Mucosa of descending colon (tissue), 3 donors: ENCODE data around the gene PDE9A. TPM values are rescaled to one million over a fixed set of nuclear protein-coding genes. Genes with fewer than 3 reads are reported as not detected.
"Not testable (repeated sequence)": the region's sequence is repeated elsewhere in the genome, so short reads cannot be mapped to it uniquely, and the experiment has no call there.

Experiments
- ATAC-seq: fragments of 200-7000 bp; cut with Tn5 transposase; one replicate; pipeline ENCODE4 v1.9.1; 2020; ENCODE audit warnings: mild to moderate bottlenecking, moderate library complexity
- DNase-seq, 3 donors: peaks; one replicate each; pipeline ENCODE4 v3.0.0-alpha.2; 2020
- H3K36me3 ChIP-seq: fragments of 200-600 bp; one replicate; pipeline ENCODE4 v1.8.0; 2021; ENCODE audit warnings: low read depth, mild to moderate bottlenecking
- H3K4me1 ChIP-seq: fragments of 200-600 bp; one replicate; pipeline ENCODE4 v1.8.0; 2021; ENCODE audit warnings: low read depth, mild to moderate bottlenecking
- H3K4me3 ChIP-seq: fragments of 200-600 bp; one replicate; pipeline ENCODE4 v1.8.0; 2021; ENCODE audit warnings: mild to moderate bottlenecking
- H3K9me3 ChIP-seq: fragments of 200-600 bp; one replicate; pipeline ENCODE4 v1.8.0; 2021; ENCODE audit warnings: mild to moderate bottlenecking
- CTCF ChIP-seq: fragments of 200-600 bp; IDR thresholded peaks from one replicate; pipeline ENCODE4 v1.8.0; 2022; ENCODE audit warnings: antibody characterized with exemption, mild to moderate bottlenecking
- intact Hi-C, 2 donors: fragments of 100-400 bp; cut with DNase I in 1 of 2; cut with micrococcal nuclease in 1 of 2; formaldehyde crosslinking; loops; one replicate each; pipeline versions ENCODE4 v1.11.0 to v1.11.1; 2022; cut with DNase I, micrococcal nuclease
- total RNA-seq, 3 donors: library from RNA; stranded (reverse); fragmentation: NEBNext Ultra II Directional in 2 of 3; extraction: Animal tissue kit (Norgen Biotek cat#: 25700) in 2 of 3; gene quantifications; one replicate each; pipeline versions ENCODE4 v1.2.1 to v1.2.4, GENCODE V29; 2021 to 2023
- donor health status: DM: no; HTN: no; CAD: no; lungs with moderate emphysema.
- donor health status: DM: no; HTN: no; CAD: no.
- donor health status: DM: no; HTN: yes; CAD: no.

PDE9A gene
- total RNA-seq, 3 donors from 2014 or later, result 98.4 to 200 (median 167) TPM

DNA sequence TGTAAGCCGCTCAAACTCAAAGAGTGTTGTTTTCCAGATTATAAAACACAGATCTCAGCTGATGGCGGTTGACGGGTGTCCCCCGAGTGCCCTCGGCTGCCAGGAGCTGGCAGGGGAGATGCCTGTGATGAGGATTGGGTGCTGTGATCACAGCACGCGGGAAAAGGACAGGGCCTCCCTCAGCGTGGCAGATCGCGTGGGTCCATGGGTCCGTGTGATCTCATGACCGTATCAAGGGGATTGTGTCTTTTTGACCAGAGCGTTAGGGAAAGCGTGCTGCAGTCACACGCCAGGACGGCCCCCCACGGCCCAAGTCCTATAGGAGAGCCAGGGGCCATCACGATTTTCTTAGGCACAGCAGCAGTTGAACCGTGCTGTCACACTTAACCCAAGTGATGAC, 51.9 kb downstream of the PDE9A start:
- H3K4me1 ChIP-seq, result no peaks in the 10 kb centered on the region
- no peaks in the 10 kb centered on the region for H3K9me3 ChIP-seq
- H3K36me3 ChIP-seq, result no peaks in the 10 kb centered on the region
- H3K4me3 ChIP-seq, result no peak overlapping the region
- TF ChIP-seq CTCF, result no peak
- intact Hi-C loops, result no loop called here
- ATAC-seq (no peak), DNase-seq (no peak)

DNA sequence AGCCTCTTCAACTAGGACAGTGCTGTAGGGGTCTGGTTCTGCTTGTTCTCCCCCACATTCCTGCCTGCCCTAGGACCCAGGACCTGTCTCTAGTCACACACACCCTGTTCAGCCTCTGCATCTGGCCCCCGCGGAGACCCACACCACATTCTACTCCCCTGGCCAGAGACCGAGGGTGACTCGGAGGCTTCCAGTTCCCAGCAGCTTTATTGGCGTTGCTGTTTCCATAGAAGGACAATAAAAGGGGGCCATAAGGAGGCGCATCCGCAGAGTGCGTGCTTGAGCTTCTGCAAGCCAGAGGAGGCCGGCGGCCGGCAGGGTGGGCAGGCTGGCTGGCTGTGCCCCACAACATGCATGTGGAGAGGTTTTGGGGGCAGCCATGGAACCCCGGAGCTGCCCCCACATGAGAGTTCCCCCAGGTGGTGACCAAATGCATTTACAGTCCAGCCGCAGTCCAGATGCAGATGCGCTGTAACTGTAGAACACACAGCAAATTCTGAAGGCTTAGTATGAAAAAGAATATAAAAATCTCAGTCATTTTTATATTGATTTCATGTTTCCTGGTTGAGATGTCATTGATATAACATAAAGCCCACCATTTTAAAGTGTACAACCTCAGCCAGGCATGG, 52.4 kb downstream of the PDE9A start:
- TF ChIP-seq CTCF, result no peak

GRCh38 chr21:42706765-42707164, 53.3 kb downstream of the PDE9A start:
- H3K4me3 ChIP-seq, result no peak overlapping the region
- DNase-seq, result no peak
- H3K4me1 ChIP-seq, result no peaks in the 10 kb centered on the region
- intact Hi-C loops, result no loop called here
- no peak for TF ChIP-seq CTCF
- no peaks in the 10 kb centered on the region for H3K9me3 ChIP-seq
- ATAC-seq, result no peak
- H3K36me3 ChIP-seq, result no peaks in the 10 kb centered on the region

More for the DNA sequence above, 52.4 kb downstream of the PDE9A start:
- intact Hi-C loops, result no loop called here
- no peaks in the 10 kb centered on the region for H3K36me3 ChIP-seq
- no peak for DNase-seq
- H3K4me1 ChIP-seq, result no peaks in the 10 kb centered on the region
- H3K4me3 ChIP-seq, result no peak overlapping the region
- H3K9me3 ChIP-seq, result no peaks in the 10 kb centered on the region
- no peak for ATAC-seq

GRCh38 chr21:42707207-42707830, 53.9 kb downstream of the PDE9A start:
- intact Hi-C loops, result no loop called here
- no peak for DNase-seq
- TF ChIP-seq CTCF, result no peak
- Histone ChIP-seq H3K4me3 (no peak overlapping the region), H3K36me3 (no peaks in the 10 kb centered on the region), H3K9me3 (no peaks in the 10 kb centered on the region), H3K4me1 (no peaks in the 10 kb centered on the region)
- no peak for ATAC-seq

DNA sequence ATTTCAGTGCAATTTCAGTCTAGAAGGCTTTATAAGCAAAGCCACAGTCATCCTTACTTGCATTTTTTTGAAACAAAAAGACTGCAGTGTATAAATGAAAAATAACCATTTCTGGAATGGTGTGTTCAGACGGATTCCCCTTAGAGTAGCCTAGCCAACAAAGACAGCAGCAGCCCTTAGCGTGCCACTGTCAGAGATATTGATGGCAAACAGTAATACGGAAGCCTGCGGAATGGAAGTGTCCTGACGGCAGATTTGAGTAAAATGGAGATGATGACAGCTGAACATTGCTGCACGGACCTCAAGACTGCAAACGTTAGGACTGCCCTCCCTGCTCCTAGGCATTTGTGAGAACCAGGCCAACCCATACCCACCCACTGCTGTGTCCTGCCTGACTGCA, 54.7 kb downstream of the PDE9A start:
- H3K4me3 ChIP-seq, result no peak overlapping the region
- H3K9me3 ChIP-seq, result no peaks in the 10 kb centered on the region
- no peak for TF ChIP-seq CTCF
- no peaks in the 10 kb centered on the region for H3K36me3 ChIP-seq
- intact Hi-C loops, result no loop called here
- ATAC-seq (no peak), DNase-seq (no peak)
- no peaks in the 10 kb centered on the region for H3K4me1 ChIP-seq

- H3K4me1 ChIP-seq, H3K4me3 ChIP-seq, ATAC-seq, H3K9me3 ChIP-seq, DNase-seq, intact Hi-C loops, H3K36me3 ChIP-seq: not testable (repeated sequence)
Observed at GRCh38 chr21:42708916-42709315, 55.5 kb downstream of the PDE9A start.
